B cell (primary cell): ENCODE results near the gene SENP5. TPM values are rescaled to one million over a fixed set of nuclear protein-coding genes. Genes with fewer than 3 reads are reported as not detected.

Experiments used
- ATAC-seq: fragments of 200-7000 bp; cut with Tn5 transposase; one replicate; pipeline ENCODE4 v1.10.0; 2021; ENCODE audit warnings: low read depth, mild to moderate bottlenecking, moderate number of reproducible peaks, moderate library complexity
- CTCF ChIA-PET: fragments of 350-600 bp; sonication (Branson Sonifier 250); formaldehyde crosslinking; loops from one replicate; lab custom pipeline; 2021; ENCODE audit warnings: antibody characterized with exemption, inconsistent platforms; lab: Charles Lee
- POLR2A ChIA-PET: fragments of 350-600 bp; sonication (Branson Sonifier 250); formaldehyde crosslinking; loops from one replicate; lab custom pipeline; 2021; ENCODE audit warnings: antibody characterized with exemption; lab: Charles Lee
- DNase-seq: peaks from one replicate; pipeline ENCODE4 v3.0.0; 2013
- H2AFZ ChIP-seq: 2 replicates; pipeline ENCODE4 v1.6.1; 2012; ENCODE audit warnings: mild to moderate bottlenecking, low read depth, low read length; ENCODE audit not compliant: insufficient read depth, poor library complexity, severe bottlenecking
- H3K27ac ChIP-seq, 2 donors: 1 replicate in 1 of 2; 2 replicates in 1 of 2; pipeline ENCODE4 v1.5.1; 2012 to 2013; ENCODE audit warnings: low read length in 2 of 2, mild to moderate bottlenecking in 2 of 2, moderate library complexity in 1 of 2
- H3K27me3 ChIP-seq, 4 experiments: fragments of 200-600 bp in 1 of 4; sonication (generic) in 1 of 4; replicated peaks in 1 of 4; 1 replicate in 2 of 4; 2 replicates in 2 of 4; pipeline versions ENCODE4 v1.6.1 to v1.7.0; 2013 to 2016; ENCODE audit warnings: low read length in 3 of 4, mild to moderate bottlenecking in 2 of 4, mixed read lengths in 1 of 4, moderate library complexity in 1 of 4; ENCODE audit not compliant: insufficient read depth in 4 of 4, control insufficient read depth in 3 of 4; ENCODE audit errors: control extremely low read depth in 1 of 4
- H3K36me3 ChIP-seq, 2 experiments: replicated peaks in 1 of 2; 1 replicate in 1 of 2; 2 replicates in 1 of 2; pipeline versions ENCODE4 v1.6.1 to v1.7.1; 2013; ENCODE audit warnings: low read length in 1 of 2; ENCODE audit not compliant: insufficient read depth in 2 of 2, control insufficient read depth in 1 of 2; ENCODE audit errors: control extremely low read depth in 1 of 2, extremely low read depth in 1 of 2
- H3K4me1 ChIP-seq, 2 donors: fragments of 200-600 bp in 1 of 2; sonication (generic) in 1 of 2; 1 replicate in 1 of 2; 2 replicates in 1 of 2; pipeline versions ENCODE4 v1.5.1 to v1.6.1; 2013 to 2017; ENCODE audit warnings: low read length in 2 of 2; ENCODE audit not compliant: control insufficient read depth in 2 of 2, insufficient read depth in 2 of 2
- H3K4me2 ChIP-seq: replicated peaks from 2 replicates; pipeline ENCODE3; 2012; ENCODE audit warnings: mild to moderate bottlenecking, low read depth, low read length; ENCODE audit not compliant: poor library complexity, severe bottlenecking
- H3K4me3 ChIP-seq, 5 experiments: fragments of 200-600 bp in 1 of 5; sonication (generic) in 1 of 5; 1 replicate in 3 of 5; 2 replicates in 2 of 5; pipeline versions ENCODE4 v1.5.1 to v1.7.0; 2011 to 2016; ENCODE audit warnings: low read length in 4 of 5, mild to moderate bottlenecking in 4 of 5, low read depth in 2 of 5, control low read depth in 1 of 5, moderate library complexity in 1 of 5; ENCODE audit not compliant: insufficient read depth in 1 of 5; ENCODE audit errors: control extremely low read depth in 1 of 5, extremely low read depth in 1 of 5
- H3K79me2 ChIP-seq: fragments of 200-600 bp; sonication (generic); one replicate; pipeline ENCODE4 v1.6.0; 2016; ENCODE audit warnings: low read length; ENCODE audit not compliant: control insufficient read depth, insufficient read depth
- H3K9ac ChIP-seq: fragments of 200-600 bp; sonication (generic); 2 replicates; pipeline ENCODE4 v1.6.1; 2017; ENCODE audit warnings: mild to moderate bottlenecking, low read length, moderate library complexity
- H3K9me3 ChIP-seq, 3 donors: one replicate each; pipeline versions ENCODE4 v1.6.1 to v1.7.1; 2013; ENCODE audit warnings: low read length in 2 of 3; ENCODE audit not compliant: control insufficient read depth in 2 of 3, insufficient read depth in 1 of 3; ENCODE audit errors: control extremely low read depth in 1 of 3
- H4K20me1 ChIP-seq: 2 replicates; pipeline ENCODE4 v1.6.0; 2012; ENCODE audit warnings: mild to moderate bottlenecking, low read length; ENCODE audit not compliant: insufficient read depth, control insufficient read depth, poor library complexity, severe bottlenecking
- H3K27ac Mint-ChIP-seq: one replicate; pipeline ENCODE4 v1.8.0; 2021; ENCODE audit warnings: mixed read lengths
- H3K27me3 Mint-ChIP-seq: one replicate; pipeline ENCODE4 v1.8.0; 2021; ENCODE audit warnings: mixed read lengths
- H3K4me1 Mint-ChIP-seq: one replicate; pipeline ENCODE4 v1.8.0; 2021; ENCODE audit warnings: mixed read lengths
- H3K4me3 Mint-ChIP-seq: one replicate; pipeline ENCODE4 v1.8.0; 2021; ENCODE audit warnings: mixed read lengths
- H3K9me3 Mint-ChIP-seq: one replicate; pipeline ENCODE4 v1.8.0; 2022; ENCODE audit warnings: mixed read lengths; ENCODE audit not compliant: insufficient read depth
- CTCF ChIP-seq: fragments of 200-600 bp; IDR thresholded peaks from one replicate; pipeline ENCODE4 v1.8.0; 2022; ENCODE audit warnings: antibody characterized with exemption, mild to moderate bottlenecking
- EZH2 ChIP-seq: IDR thresholded peaks from 2 replicates; pipeline ENCODE4 v1.6.1; 2012; ENCODE audit warnings: borderline replicate concordance, low read depth, mild to moderate bottlenecking, moderate library complexity, low read length; ENCODE audit not compliant: insufficient read depth, poor library complexity, severe bottlenecking
- WGBS: methylation state at CpG from one replicate; pipeline ENCODE4 v1.1.5; 2013; ENCODE audit warnings: missing lambda C conversion rate; ENCODE audit not compliant: insufficient coverage; 5-methylcytosine and 5-hydroxymethylcytosine counted together
- intact Hi-C: fragments of 100-400 bp; cut with micrococcal nuclease; formaldehyde crosslinking; loops from one replicate; pipeline ENCODE4 v1.10.0; 2022
- polyA plus RNA-seq: library from polyadenylated mRNA; depleted of rRNA; stranded (reverse); fragments of >200 nt; gene quantifications from 2 replicates; pipeline ENCODE4 v1.2.3, GENCODE V29; 2012
- total RNA-seq, 2 donors: library from RNA; stranded (reverse); fragments of 120-200 nt in 1 of 2; gene quantifications; 1 replicate in 1 of 2; 2 replicates in 1 of 2; pipeline versions ENCODE4 v1.2.3 to v1.2.4, GENCODE V29; 2013 to 2022

The SENP5 gene
- total and polyA plus RNA-seq, 2 donors (not counting 1 experiment from before 2014, with no cell fraction given): 9.2 to 51.5 TPM

- Histone ChIP-seq H3K9me3 (no peaks in the 10 kb centered on the region), H4K20me1 (no peaks in the 10 kb centered on the region), H3K36me3 (no peaks in the 10 kb centered on the region), H3K79me2 (no peaks in the 10 kb centered on the region), H3K4me2 (no peak overlapping the region), H2AFZ (peak overlapping the region; percentile 90), H3K4me3 (peak overlapping the region in 1 of 5 experiments; percentile 9), H3K9ac (no peak overlapping the region), H3K4me1 (peaks cover 5 to 11% of the 10 kb centered on the region in 2 donors), H3K27me3 (peaks cover 0 to 4% (median 1%) of the 10 kb centered on the region in 4 experiments), H3K27ac (no peak overlapping the region)
- Mint-ChIP-seq H3K4me3 (peak overlapping the region; percentile 85), H3K9me3 (no peaks in the 10 kb centered on the region), H3K4me1 (peaks cover 19% of the 10 kb centered on the region), H3K27ac (peak overlapping the region; percentile 81), H3K27me3 (peaks cover 13% of the 10 kb centered on the region)
- DNase-seq: no peak
- WGBS: 86% methylated on average over 15 of the region's 15 CpGs
- no peak for TF ChIP-seq EZH2
- TF ChIP-seq CTCF: no peak
- ATAC-seq: no peak
- intact Hi-C loops: loop anchor here (1.0 to 2.0 kb wide), 3 partner anchors 132 to 402 kb away; partner anchors contain the start of genes FBXO45 and WDR53
- ChIA-PET POLR2A (interaction anchor here (1.7 kb wide), 1 partner anchor 28 kb away, joined by 8 read pairs; the partner anchor contains the start of gene NCBP2), CTCF (interaction anchor here (0.6 to 5.4 kb wide), 16 partner anchors 8 to 442 kb away, joined by 3 to 66 read pairs (median 4); partner anchors contain the start of genes NCBP2 and SENP5)
Measured at GRCh38 chr3:196970547-196971093, 102.9 kb downstream of the SENP5 start.

GRCh38 chr3:196971094-196971698 lies 103.5 kb downstream of the SENP5 start:
- Mint-ChIP-seq H3K27me3 (peaks cover 14% of the 10 kb centered on the region), H3K4me1 (peaks cover 19% of the 10 kb centered on the region), H3K4me3 (peak overlapping the region; percentile 85), H3K27ac (no peak overlapping the region), H3K9me3 (no peaks in the 10 kb centered on the region)
- Histone ChIP-seq H3K27me3 (peaks cover 0 to 4% (median 1%) of the 10 kb centered on the region in 4 experiments), H3K79me2 (no peaks in the 10 kb centered on the region), H3K27ac (no peak overlapping the region), H3K36me3 (no peaks in the 10 kb centered on the region), H3K4me3 (no peak overlapping the region), H4K20me1 (no peaks in the 10 kb centered on the region), H3K4me1 (peaks cover 5 to 11% of the 10 kb centered on the region in 2 donors), H3K9me3 (no peaks in the 10 kb centered on the region), H2AFZ (no peak overlapping the region), H3K4me2 (no peak overlapping the region), H3K9ac (no peak overlapping the region)
- DNase-seq (no peak), ATAC-seq (no peak)
- intact Hi-C loops: loop anchor here (2.0 kb wide), 1 partner anchor 362 kb away; no protein-coding TSS in a partner anchor
- ChIA-PET POLR2A (no interaction called here), CTCF (interaction anchor here (0.6 to 5.4 kb wide), 10 partner anchors 13 to 433 kb away, joined by 3 to 66 read pairs (median 3); partner anchors contain the start of genes NCBP2 and SENP5)
- WGBS: 61% methylated on average over 6 of the region's 7 CpGs
- TF ChIP-seq CTCF (no peak), EZH2 (no peak)
